ENCODE measurements around the gene SP1.
"Not testable (repeated sequence)": the region's sequence is repeated elsewhere in the genome, so short reads cannot be mapped to it uniquely, and the experiment has no call there.

The SP1 gene

GRCh38 chr12:53415752-53416389 lies 35.9 kb downstream of the SP1 start:
- not testable (repeated sequence) for DNase-seq

- DNase-seq: not testable (repeated sequence)
Observed at GRCh38 chr12:53417291-53417816, 37.4 kb downstream of the SP1 start.

GRCh38 chr12:53418221-53418620 lies 38.2 kb downstream of the SP1 start:
- DNase-seq: no peak

GRCh38 chr12:53419756-53420155 lies 39.8 kb downstream of the SP1 start:
- no peak for DNase-seq

- not testable (repeated sequence) for DNase-seq
Observed at GRCh38 chr12:53422247-53422646, 42.3 kb downstream of the SP1 start.

- DNase-seq: no peak
Observed at GRCh38 chr12:53423597-53423996, 43.6 kb downstream of the SP1 start, which contains the start of gene AMHR2. TSS of gene AMHR2 (plus strand) at chr12:53423855. CDS start at chr12:53423935, 80 bp downstream.

- DNase-seq: no peak
Observed at GRCh38 chr12:53424626-53425514, 44.9 kb downstream of the SP1 start.

- no peak for DNase-seq
Observed at GRCh38 chr12:53425515-53426150, 45.7 kb downstream of the SP1 start.

- DNase-seq: peak; percentile 42
Observed at GRCh38 chr12:53427905-53428594, 48.1 kb downstream of the SP1 start.

- no peak for DNase-seq
Observed at GRCh38 chr12:53428741-53429140, 48.8 kb downstream of the SP1 start.

GRCh38 chr12:53430116-53430515 lies 50.1 kb downstream of the SP1 start:
- DNase-seq: no peak

- DNase-seq: no peak
Observed at GRCh38 chr12:53431187-53431586, 51.2 kb downstream of the SP1 start.

- not testable (repeated sequence) for DNase-seq
Observed at GRCh38 chr12:53435326-53435725, 55.4 kb downstream of the SP1 start.

- not testable (repeated sequence) for DNase-seq
Observed at GRCh38 chr12:53439582-53439981, 59.6 kb downstream of the SP1 start.

GRCh38 chr12:53441040-53441833 lies 61.3 kb downstream of the SP1 start, which contains the start of gene PRR13:
TSS of gene PRR13 (plus strand) at chr12:53441734. CDS start at chr12:53442715, 981 bp downstream.
- DNase-seq: peak; percentile 99

- no peak for DNase-seq
Observed at GRCh38 chr12:53443955-53444354, 64.0 kb downstream of the SP1 start.

- not testable (repeated sequence) for DNase-seq
Observed at GRCh38 chr12:53444593-53445325, 64.8 kb downstream of the SP1 start.

GRCh38 chr12:53450936-53451335 lies 71.0 kb downstream of the SP1 start:
- no peak for DNase-seq

- DNase-seq: peak; percentile 98
Observed at GRCh38 chr12:53451661-53452158, 71.7 kb downstream of the SP1 start, which contains the start of gene PCBP2. TSS of gene PCBP2 (plus strand) at chr12:53452102. CDS start at chr12:53454801, 2,699 bp downstream.

Data from activated naive CD4-positive, alpha-beta T cell treated with Interleukin-2 at 50 U/mL for 16 hours (primary cell).